IMR-90 (cell line): ENCODE measurements around the gene TMBIM1.

Source experiments
- CTCF ChIP-seq: conservative IDR thresholded peaks from 2 replicates; pipeline ENCODE4 v1.5.1; 2012; ENCODE audit warnings: mild to moderate bottlenecking, low read depth, low read length, improper control_type of control experiment
- MAFK ChIP-seq: IDR thresholded peaks from 2 replicates; pipeline ENCODE4 v1.6.1; 2012; ENCODE audit warnings: low read depth, low read length, improper control_type of control experiment
- RCOR1 ChIP-seq: IDR thresholded peaks from 2 replicates; pipeline ENCODE4 v1.6.1; 2012; ENCODE audit warnings: mild to moderate bottlenecking, low read length, improper control_type of control experiment; ENCODE audit not compliant: insufficient replicate concordance

- no peak for TF ChIP-seq RCOR1
- no peak for TF ChIP-seq MAFK
- no peak for TF ChIP-seq CTCF
Observed at GRCh38 chr2:218312267-218312756, 20.0 kb upstream of the TMBIM1 start.
